ENCODE results near the gene TSPAN9.
"Not testable (repeated sequence)": the region's sequence is repeated elsewhere in the genome, so short reads cannot be mapped to it uniquely, and the experiment has no call there.

TSPAN9 gene

DNA sequence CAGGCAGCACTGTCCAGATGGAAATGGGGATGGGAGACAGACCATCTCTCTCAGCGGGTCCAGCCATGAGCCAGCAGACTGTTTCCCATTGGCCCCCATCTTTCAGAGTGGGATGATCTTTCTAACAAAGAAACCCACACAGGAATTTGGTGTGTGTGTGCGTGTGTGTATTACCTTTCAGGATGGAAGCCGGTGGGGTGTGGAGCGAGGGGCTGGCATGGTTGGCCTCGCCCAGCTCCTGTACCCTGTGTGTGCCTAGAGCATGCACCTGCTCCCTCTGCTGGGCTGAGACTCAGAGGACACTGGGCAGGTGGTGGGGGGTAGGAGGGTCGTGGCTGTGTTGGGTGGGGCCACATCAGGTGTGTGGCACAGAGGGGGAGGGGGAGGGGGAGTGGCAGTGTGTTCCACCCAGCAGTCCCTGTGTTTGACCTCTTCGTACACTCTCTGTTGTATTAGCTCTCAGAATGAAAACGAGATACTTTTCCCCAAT, 33.0 kb upstream of the TSPAN9 start:
- DNase-seq (ENCODE audit: low spot score), result no peak

GRCh38 chr12:3045494-3045893, 31.7 kb upstream of the TSPAN9 start:
- DNase-seq (ENCODE audit: low spot score), result no peak

DNA sequence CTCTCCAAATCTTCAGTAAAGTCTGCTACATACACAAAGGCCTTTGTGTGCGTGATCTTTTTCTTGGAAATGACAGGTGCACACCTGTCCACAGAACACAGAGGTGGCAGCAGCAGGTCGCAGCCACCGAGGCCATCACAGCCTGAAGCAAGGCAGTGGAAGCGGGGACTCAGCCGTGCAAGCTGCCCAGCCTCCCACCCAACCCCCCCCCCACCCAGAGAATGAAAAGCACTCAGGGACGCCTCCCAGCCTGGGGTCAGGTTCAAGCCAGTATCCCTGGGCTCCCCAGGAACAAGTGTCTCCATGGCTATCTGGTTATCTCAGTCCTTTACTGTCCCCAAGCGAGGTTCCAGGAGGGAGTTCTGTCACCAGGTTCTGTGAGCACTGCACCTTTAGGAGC, 31.2 kb upstream of the TSPAN9 start:
- no peak for DNase-seq (ENCODE audit: low spot score)

DNA sequence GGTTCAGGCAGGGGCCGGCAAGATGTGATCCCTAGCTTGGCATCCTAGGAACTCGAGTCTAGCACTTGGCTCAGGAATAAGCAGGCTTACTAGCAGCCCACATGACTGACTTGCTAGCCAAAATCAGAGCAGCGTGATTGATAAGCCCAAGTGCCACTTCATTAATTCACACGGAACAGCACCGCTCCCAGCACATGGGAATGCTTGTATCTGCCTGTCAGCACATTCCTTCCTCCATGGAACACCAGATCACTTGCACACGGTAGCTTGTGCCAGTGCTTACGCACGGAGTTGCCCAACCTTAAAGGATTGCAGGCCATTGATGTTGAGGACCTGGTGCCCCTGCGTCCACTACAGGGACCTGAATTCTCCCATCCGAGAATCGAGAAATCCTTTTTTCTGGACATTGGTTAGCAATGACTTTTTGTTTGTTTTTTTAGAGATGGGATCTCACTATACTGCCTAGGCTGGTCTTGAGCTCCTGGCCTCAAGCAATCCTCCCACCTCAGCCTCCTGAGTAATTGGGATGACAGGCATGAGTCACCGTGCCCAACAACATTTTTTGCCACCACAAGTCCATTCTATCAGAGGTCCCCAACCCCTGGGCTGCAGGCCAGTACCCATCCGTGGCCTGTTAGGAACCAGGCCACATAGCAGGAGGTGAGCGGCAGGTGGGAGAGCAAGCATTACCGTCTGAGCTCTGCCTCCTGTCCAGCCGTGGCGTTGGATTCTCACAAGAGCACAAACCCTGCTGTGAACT, 30.6 kb upstream of the TSPAN9 start:
- no peak for DNase-seq (ENCODE audit: low spot score)

DNA sequence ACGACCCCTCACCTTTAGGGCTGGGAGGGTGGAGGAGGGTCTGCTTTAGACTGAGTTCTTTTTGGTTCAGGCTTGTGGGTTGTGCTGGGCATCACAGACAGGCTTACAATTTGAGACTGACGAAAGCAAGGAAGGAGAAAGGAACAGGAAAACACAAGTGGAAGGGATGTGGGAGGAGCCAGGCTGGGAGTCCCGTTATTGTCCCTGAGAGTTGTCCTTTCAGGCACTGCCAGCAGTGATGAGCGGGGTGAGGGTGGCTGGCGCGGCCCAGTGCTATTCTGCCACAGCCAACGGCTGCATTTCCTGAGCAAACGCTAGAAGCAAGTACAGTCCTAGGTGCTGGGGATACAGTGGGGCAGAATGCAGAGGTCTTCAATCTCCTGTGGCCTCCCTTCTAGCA, 29.2 kb upstream of the TSPAN9 start:
- DNase-seq (ENCODE audit: low spot score), result no peak

GRCh38 chr12:3048540-3048939, 28.6 kb upstream of the TSPAN9 start:
- DNase-seq (ENCODE audit: low spot score), result no peak

DNA sequence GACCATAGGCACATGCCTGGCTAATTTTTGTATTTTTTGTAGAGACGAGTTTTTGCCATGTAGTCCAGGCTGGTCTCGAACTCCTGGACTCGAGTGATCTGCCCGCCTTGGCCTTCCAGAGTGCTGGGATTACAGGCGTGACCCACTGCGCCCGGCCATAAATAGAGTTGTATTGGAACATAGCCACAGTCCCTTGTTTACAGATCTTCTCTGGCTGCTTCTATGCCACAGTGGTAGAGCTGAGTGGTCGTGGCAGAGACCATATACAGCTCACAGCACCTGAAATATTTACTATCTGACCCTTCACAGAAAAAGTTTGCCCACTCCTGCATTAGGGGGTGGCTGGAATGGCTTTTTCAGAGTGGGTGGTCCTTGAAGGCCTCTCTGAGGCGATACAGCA, 28.0 kb upstream of the TSPAN9 start:
- DNase-seq (ENCODE audit: low spot score), result no peak

GRCh38 chr12:3049611-3050249, 27.4 kb upstream of the TSPAN9 start:
- no peak for DNase-seq (ENCODE audit: low spot score)

- no peak for DNase-seq (ENCODE audit: low spot score)
Observed at GRCh38 chr12:3054374-3054773, 22.8 kb upstream of the TSPAN9 start.

DNA sequence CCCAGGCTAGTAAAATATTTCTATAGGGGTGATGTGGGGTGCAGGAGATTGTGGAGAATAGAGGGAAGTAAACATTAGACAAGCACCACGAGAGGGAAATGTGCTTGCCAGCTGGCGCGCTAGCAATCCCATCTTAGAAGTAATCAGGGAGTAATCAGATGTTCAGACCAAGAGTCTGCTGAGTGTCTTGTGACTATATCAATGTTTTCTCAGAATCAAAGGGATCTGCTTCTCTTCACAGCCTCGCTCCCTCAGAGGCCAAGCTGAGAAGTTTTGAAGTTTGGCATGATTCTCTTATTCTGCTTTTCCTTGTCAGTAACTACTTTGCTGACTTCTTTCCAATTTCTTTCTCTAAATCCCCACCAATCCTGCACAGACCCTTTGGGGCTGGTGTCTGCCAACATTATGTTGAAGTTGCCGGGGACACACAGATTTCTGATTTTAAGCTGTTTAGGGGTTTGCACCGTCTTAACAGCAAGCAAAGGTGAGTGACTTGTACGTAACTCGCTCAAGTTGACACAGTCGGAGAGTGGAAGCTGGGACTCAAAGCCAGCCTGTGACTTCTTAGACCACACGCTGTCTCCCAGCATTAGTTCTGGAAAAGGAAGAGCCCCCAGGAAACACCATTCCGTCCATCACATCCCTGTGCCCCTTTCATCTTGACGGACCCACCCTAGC, 22.0 kb upstream of the TSPAN9 start:
- DNase-seq (ENCODE audit: low spot score), result no peak

- DNase-seq (ENCODE audit: low spot score), result no peak
Observed at GRCh38 chr12:3055704-3056467, 21.3 kb upstream of the TSPAN9 start.

DNA sequence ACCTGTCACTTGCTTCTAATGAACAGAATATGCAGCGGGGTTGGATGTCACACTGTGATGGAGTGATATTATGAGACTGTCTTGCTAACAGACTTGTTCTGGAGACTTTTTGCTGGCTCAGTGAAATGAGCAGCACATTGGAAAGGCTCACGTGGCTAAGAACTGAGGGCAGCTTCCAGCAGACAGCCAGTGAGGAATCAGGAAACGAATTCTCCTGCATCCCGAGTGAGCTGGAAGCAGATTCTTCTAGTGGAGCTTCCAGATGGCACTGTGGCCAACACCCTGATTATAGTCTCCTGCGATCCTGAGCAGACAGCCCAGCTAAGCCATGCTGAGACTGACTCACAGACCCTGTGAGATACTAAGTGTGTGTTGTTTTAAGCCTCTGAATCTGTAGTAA, 16.1 kb upstream of the TSPAN9 start:
- DNase-seq (ENCODE audit: low spot score), result no peak

DNA sequence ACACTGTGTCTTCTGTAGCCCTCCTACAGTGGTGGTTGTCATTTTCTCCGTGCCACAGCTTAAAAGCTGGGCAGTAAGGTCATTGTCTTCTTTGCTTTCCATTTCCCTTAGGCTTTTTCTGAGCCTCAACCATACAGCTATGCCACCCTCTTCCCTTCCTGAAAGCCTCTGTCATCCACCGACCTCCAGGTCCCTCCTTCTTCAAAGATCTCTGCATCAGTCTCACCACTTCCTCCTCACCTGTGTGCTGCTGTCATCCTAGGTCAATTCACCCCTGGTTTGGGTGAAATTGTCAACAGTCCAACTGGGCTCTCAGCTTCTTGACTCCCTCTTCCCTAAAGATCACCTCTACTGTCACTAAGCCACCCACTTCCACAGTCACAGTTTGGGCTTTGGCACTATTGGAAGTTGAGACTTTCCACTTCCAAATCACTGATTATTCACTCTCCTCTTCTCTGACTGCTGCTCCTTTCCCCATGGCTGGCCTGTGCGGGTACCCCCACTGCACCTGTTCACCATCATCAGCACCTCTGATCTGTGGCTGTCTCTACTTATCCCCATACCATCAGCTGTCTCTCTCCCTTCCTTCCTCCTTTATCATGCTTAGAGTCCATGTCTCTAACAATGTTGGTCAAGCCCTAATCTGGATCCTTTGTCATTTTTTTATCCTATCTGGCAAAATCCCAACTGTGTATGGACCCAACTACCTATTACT, 15.5 kb upstream of the TSPAN9 start:
- no peak for DNase-seq (ENCODE audit: low spot score)

DNA sequence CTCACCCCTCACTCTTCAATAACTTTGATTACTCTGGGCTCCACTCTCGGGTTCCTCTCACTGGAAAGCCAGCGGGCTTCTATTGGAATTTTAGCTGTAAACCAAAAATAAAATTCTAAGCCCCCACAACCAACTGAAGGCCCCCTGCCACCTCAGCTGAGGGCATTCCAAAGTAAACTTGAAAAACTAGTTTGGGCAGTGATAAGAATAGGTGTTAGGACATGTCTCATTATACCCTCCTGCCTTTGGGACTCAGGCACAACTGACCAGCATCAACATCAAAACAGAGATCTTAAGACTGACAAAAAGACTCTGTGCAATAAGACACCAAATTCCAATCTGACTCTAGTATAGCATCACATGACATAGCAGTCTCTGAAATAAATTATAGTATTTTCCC, 11.9 kb upstream of the TSPAN9 start:
- DNase-seq (ENCODE audit: low spot score), result no peak

GRCh38 chr12:3065846-3066245, 11.3 kb upstream of the TSPAN9 start:
- DNase-seq (ENCODE audit: low spot score), result not testable (repeated sequence)

- DNase-seq (ENCODE audit: low spot score), result no peak
Observed at GRCh38 chr12:3069714-3070113, 7.5 kb upstream of the TSPAN9 start.

DNA sequence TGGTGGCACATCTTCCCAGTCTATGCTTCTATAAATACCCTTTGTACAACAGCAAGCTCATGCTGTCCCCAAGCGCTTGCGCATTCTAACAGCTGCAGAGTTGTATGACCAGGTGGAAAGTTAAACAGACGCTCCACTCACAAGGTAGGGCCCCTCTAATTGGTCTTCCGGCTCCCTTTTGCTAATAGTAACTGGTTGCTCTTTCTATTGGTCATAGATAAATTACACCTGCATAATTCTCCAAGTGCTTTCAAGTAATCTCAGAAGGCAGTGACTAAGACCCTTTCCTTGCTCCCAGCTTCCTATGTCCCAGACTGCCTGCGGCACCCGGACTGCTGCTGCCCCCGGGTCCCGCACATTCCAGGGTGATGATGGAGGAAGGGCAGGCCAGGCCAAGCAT, 6.1 kb upstream of the TSPAN9 start:
- no peak for DNase-seq (ENCODE audit: low spot score)

DNA sequence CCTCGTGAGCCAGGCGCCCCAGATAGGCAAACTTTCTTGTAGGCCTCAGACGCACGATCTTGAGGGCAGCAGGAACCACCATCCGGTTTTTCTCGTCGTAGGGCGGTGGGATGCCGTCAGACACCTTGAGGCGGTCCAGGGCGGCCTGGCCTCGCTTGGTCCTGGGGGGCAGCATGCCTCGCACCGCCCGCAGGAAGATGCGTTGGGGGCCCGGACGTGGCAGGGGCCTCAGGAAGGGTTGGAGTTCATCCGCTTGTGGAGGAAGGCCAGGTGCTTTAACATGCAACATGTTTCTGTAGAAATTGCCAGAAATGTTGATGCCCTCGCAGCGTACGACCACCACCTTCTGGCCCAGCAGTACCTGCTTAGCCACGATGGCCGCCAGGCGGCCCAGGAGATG, 5.5 kb upstream of the TSPAN9 start:
- no peak for DNase-seq (ENCODE audit: low spot score)

DNA sequence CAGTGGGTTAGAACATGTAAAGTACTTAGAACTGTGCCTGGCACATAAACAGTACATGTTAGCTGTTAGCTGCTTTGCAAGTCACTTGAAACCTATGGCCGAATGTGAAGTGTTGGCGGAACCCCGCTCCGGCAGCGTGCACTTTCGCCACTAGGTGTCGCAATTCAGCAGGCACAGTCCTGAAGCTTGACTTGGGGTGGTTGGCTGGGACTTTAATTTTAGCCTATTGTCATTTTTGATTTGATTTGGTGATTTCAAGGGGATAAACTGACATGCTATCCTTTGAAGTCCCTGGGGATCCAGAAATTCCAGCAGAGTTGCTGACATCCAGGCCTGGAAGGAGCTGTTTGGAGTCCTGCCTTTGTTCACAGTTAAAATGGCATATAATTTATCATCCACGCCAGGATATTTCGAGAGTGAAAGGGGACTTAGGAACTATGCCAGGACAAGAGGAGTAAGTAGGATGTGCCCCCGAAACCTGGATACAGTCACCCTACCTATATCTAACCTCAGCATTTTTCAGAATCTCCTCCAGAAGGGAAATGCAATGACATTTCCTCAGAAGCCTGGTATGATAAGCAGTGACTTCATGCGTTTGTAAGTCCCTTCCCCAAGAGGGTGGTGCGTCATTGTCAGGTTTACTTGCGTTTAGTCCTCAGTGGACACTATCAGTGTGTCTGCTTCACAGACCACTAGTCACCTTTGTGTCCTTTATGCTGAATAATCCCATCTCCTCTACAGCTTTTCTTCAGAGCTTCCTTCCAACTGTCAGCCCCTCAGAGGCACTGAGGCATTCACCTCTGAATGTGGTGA, 3.5 kb upstream of the TSPAN9 start:
- DNase-seq (ENCODE audit: low spot score), result peak; percentile 90

DNA sequence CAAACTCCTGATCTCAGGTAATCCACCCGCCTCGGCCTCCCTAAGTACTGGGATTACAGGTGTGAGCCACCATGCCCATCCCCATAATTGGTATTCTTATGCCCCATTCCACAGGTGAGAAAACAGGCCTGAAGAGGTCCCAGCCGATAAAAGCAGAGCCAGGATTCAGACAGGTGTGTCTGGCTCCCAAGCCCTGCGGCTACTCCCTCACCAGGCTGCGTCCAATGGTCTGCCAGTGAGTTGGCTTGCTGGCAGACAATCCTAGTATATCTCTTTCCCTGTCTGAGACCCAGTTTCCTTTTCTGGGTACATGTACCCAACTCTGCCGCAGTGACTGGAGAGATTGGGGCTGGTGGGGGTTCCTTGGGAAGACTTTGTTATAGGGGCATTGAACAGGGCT, 1.9 kb upstream of the TSPAN9 start:
- no peak for DNase-seq (ENCODE audit: low spot score)

GRCh38 chr12:3077572-3078081, 448 bp downstream of the TSPAN9 start:
- peak; percentile 50 for DNase-seq (ENCODE audit: low spot score)
